ENCODE data around the gene ZDHHC24. TPM values are rescaled to one million over a fixed set of nuclear protein-coding genes. Genes with fewer than 3 reads are reported as not detected.
A peak's percentile ranks its signal among the peaks of the same experiment; 100 is the strongest.

Gene ZDHHC24
- total RNA-seq, 1 donor from 2014 or later, result 5.2 TPM

GRCh38 chr11:66531841-66532240, 14.0 kb downstream of the ZDHHC24 start:
- intact Hi-C loops (cut with micrococcal nuclease), result no loop called here
- Histone ChIP-seq H3K9me3 (replicated peaks) (no peaks in the 10 kb centered on the region), H3K27me3 (ENCODE audit: low read depth) (no peaks in the 10 kb centered on the region), H3K4me1 (no peaks in the 10 kb centered on the region), H3K36me3 (peaks cover 39% of the 10 kb centered on the region), H3K27ac (replicated peaks) (no peak overlapping the region), H3K4me3 (no peak overlapping the region)
- TF ChIP-seq CTCF (IDR thresholded peaks at IDR 0.05; ENCODE audit: borderline replicate concordance), result no peak
- no peak for DNase-seq

GRCh38 chr11:66530927-66531709, 14.7 kb downstream of the ZDHHC24 start:
- Histone ChIP-seq H3K36me3 (peaks cover 41% of the 10 kb centered on the region), H3K27me3 (ENCODE audit: low read depth) (no peaks in the 10 kb centered on the region), H3K9me3 (replicated peaks) (no peaks in the 10 kb centered on the region), H3K4me3 (no peak overlapping the region), H3K4me1 (no peaks in the 10 kb centered on the region), H3K27ac (replicated peaks) (no peak overlapping the region)
- no peak for DNase-seq
- intact Hi-C loops (cut with micrococcal nuclease), result no loop called here
- no peak for TF ChIP-seq CTCF (IDR thresholded peaks at IDR 0.05; ENCODE audit: borderline replicate concordance)

GRCh38 chr11:66529655-66530054, 16.2 kb downstream of the ZDHHC24 start:
- Histone ChIP-seq H3K4me3 (no peak overlapping the region), H3K27ac (replicated peaks) (no peak overlapping the region), H3K9me3 (replicated peaks) (no peaks in the 10 kb centered on the region), H3K4me1 (peaks cover 2% of the 10 kb centered on the region), H3K36me3 (peaks cover 34% of the 10 kb centered on the region), H3K27me3 (ENCODE audit: low read depth) (no peaks in the 10 kb centered on the region)
- TF ChIP-seq CTCF (IDR thresholded peaks at IDR 0.05; ENCODE audit: borderline replicate concordance), result no peak
- intact Hi-C loops (cut with micrococcal nuclease), result no loop called here
- no peak for DNase-seq

GRCh38 chr11:66529069-66529468, 16.8 kb downstream of the ZDHHC24 start:
- Histone ChIP-seq H3K9me3 (replicated peaks) (no peaks in the 10 kb centered on the region), H3K36me3 (peaks cover 34% of the 10 kb centered on the region), H3K27ac (replicated peaks) (no peak overlapping the region), H3K4me3 (no peak overlapping the region), H3K27me3 (ENCODE audit: low read depth) (no peaks in the 10 kb centered on the region), H3K4me1 (peaks cover 8% of the 10 kb centered on the region)
- intact Hi-C loops (cut with micrococcal nuclease), result no loop called here
- DNase-seq, result no peak
- no peak for TF ChIP-seq CTCF (IDR thresholded peaks at IDR 0.05; ENCODE audit: borderline replicate concordance)

DNA sequence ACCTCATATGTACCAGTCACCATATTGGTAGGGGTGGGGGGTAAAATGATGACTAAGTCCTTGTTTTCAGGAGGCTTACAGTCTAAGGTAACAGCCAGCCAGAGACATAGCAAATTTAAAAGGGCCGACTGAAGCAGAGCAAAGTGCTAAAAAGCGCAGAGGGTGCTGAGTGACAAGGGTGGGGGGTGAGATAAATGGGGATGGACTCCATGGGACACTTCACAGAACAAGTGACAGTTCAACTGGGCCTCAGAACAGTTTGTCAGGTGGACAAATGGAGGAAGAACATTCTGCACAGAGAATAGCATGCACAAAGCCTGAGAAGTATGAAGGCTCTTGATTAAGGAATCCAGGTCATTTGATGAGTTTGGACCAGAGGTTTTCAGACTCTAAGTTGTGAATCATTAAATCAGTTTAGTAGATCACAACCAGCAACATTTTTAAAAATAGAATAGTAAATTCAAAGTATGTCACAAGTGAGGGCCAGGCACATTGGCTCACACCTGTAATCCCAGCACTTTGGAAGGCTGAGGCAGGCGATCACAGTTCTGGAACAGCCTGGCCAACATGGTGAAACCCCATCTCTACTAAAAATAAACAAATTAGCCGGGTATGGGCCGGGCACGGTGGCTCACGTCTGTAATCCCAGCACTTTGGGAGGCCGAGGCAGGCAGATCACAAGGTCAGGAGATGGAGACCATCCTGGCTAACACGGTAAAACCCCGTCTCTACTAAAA, 21.4 kb downstream of the ZDHHC24 start:
- DNase-seq, result no peak
- H3K27ac ChIP-seq (replicated peaks), result peak overlapping the region; percentile 55

More for the DNA sequence above, 21.4 kb downstream of the ZDHHC24 start:
- no peaks in the 10 kb centered on the region for H3K27me3 ChIP-seq (ENCODE audit: low read depth)
- intact Hi-C loops (cut with micrococcal nuclease), result no loop called here
- no peak for TF ChIP-seq CTCF (IDR thresholded peaks at IDR 0.05; ENCODE audit: borderline replicate concordance)
- no peak overlapping the region for H3K4me3 ChIP-seq
- H3K4me1 ChIP-seq, result peaks cover 20% of the 10 kb centered on the region
- no peaks in the 10 kb centered on the region for H3K9me3 ChIP-seq (replicated peaks)
- H3K36me3 ChIP-seq, result peaks cover 70% of the 10 kb centered on the region

All from left ventricle myocardium inferior (tissue), 1 donor.